Upper lobe of left lung (tissue), 6 donors: ENCODE data around the gene PHOX2A. TPM values are rescaled to one million over a fixed set of nuclear protein-coding genes. Genes with fewer than 3 reads are reported as not detected.

Experiments used
- ATAC-seq, 2 donors: fragments of 200-7000 bp; cut with Tn5 transposase; one replicate each; pipeline ENCODE4 v1.9.1; 2022; ENCODE audit warnings: mild to moderate bottlenecking in 2 of 2, moderate library complexity in 2 of 2; ENCODE audit not compliant: low FRiP score in 2 of 2
- DNase-seq, 2 donors: peaks; one replicate each; pipeline ENCODE4 v3.0.0-alpha.2; 2019 to 2020
- H3K27ac ChIP-seq, 4 donors: fragments of 200-600 bp; sonication (generic); one replicate each; pipeline ENCODE4 v1.5.1; 2016 to 2019
- H3K27me3 ChIP-seq, 4 donors: fragments of 200-600 bp; sonication (generic); one replicate each; pipeline ENCODE4 v1.5.1; 2017 to 2019
- H3K36me3 ChIP-seq, 4 donors: fragments of 200-600 bp; sonication (generic); one replicate each; pipeline ENCODE4 v1.5.1; 2016 to 2019
- H3K4me1 ChIP-seq, 4 donors: fragments of 200-600 bp; sonication (generic); one replicate each; pipeline ENCODE4 v1.5.1; 2018 to 2019
- H3K4me3 ChIP-seq, 4 donors: fragments of 200-600 bp; sonication (generic); one replicate each; pipeline ENCODE4 v1.5.1; 2017 to 2019; ENCODE audit warnings: mild to moderate bottlenecking in 2 of 4, moderate library complexity in 1 of 4
- H3K9me3 ChIP-seq, 4 donors: fragments of 200-600 bp; sonication (generic); one replicate each; pipeline ENCODE4 v1.5.1; 2018 to 2019
- CTCF ChIP-seq, 6 experiments: fragments of 450-650 bp in 4 of 6; fragments of 200-600 bp in 2 of 6; sonication (generic) in 2 of 6; IDR thresholded peaks; one replicate each; pipeline ENCODE4 v1.5.1; 2016 to 2019; ENCODE audit warnings: antibody characterized with exemption in 6 of 6
- EP300 ChIP-seq, 4 donors: sonication (generic); formaldehyde crosslinking; IDR thresholded peaks; one replicate each; pipeline ENCODE4 v1.5.1; 2017; ENCODE audit warnings: antibody characterized with exemption in 4 of 4, control low read depth in 2 of 4
- POLR2A ChIP-seq, 4 donors: fragments of 450-650 bp; IDR thresholded peaks; one replicate each; pipeline ENCODE4 v1.5.1; 2016 to 2017; ENCODE audit warnings: antibody characterized with exemption in 4 of 4, mild to moderate bottlenecking in 2 of 4
- POLR2AphosphoS5 ChIP-seq, 2 donors: sonication (generic); formaldehyde crosslinking; IDR thresholded peaks; one replicate each; pipeline ENCODE4 v1.5.1; 2017; ENCODE audit warnings: antibody characterized with exemption in 2 of 2
- WGBS, 2 donors: methylation state at CpG; one replicate each; pipeline ENCODE4 v1.1.5; 2017 to 2018; 5-methylcytosine and 5-hydroxymethylcytosine counted together
- total RNA-seq, 6 donors: library from RNA; depleted of rRNA in 4 of 6; stranded (reverse); fragments of >200 nt in 4 of 6; gene quantifications; one replicate each; pipeline versions ENCODE4 v1.1.0 to v1.2.1, GENCODE V29; 2016 to 2021
- donor health status: DM: no; HTN: no; CAD: no; lungs with moderate emphysema.
- donor health status: DM: no; HTN: yes; CAD: no; lungs with severe emphysema.

Gene PHOX2A
- total RNA-seq, 6 donors from 2014 or later, result not detected

- Histone ChIP-seq H3K27ac (peak overlapping the region; percentile 96 to 98 (median 98)), H3K27me3 (no peaks in the 10 kb centered on the region), H3K9me3 (no peaks in the 10 kb centered on the region), H3K4me1 (peaks cover 23 to 40% (median 29%) of the 10 kb centered on the region in 4 donors), H3K4me3 (peak overlapping the region; percentile 83 to 90 (median 86)), H3K36me3 (peaks cover 2 to 20% (median 12%) of the 10 kb centered on the region in 4 donors)
- TF ChIP-seq CTCF (IDR thresholded peaks at IDR 0.05) (no peak), POLR2A (IDR thresholded peaks at IDR 0.05) (peak in 1 of 4 donors; percentile 38)
- DNase-seq, result peak; percentile 82 to 96
- peak; percentile 52 to 91 for ATAC-seq
- 0 to 1% methylated on average over 15 to 38 of the region's 84 CpGs for WGBS, 2 donors
Observed at GRCh38 chr11:72223615-72224563, 20.1 kb downstream of the PHOX2A start.

- peak overlapping the region; percentile 96 to 98 (median 98) for H3K27ac ChIP-seq
- DNase-seq (peak; percentile 96 to 98), ATAC-seq (peak; percentile 93 to 95)
- TF ChIP-seq POLR2AphosphoS5 (IDR thresholded peaks at IDR 0.05), result peak; percentile 72 to 89
- TF ChIP-seq EP300 (IDR thresholded peaks at IDR 0.05), result no peak
- peak in 2 of 4 donors; percentile 78 to 83 for TF ChIP-seq POLR2A (IDR thresholded peaks at IDR 0.05)
- TF ChIP-seq CTCF (IDR thresholded peaks at IDR 0.05), result peak in 4 of 6 experiments; percentile 28 to 57 (median 34)
- peak overlapping the region; percentile 63 to 90 (median 86) for H3K4me3 ChIP-seq
- no peaks in the 10 kb centered on the region for H3K9me3 ChIP-seq
- peaks cover 0 to 12% (median 4%) of the 10 kb centered on the region in 4 donors for H3K36me3 ChIP-seq
- H3K4me1 ChIP-seq, result peaks cover 23 to 40% (median 29%) of the 10 kb centered on the region in 4 donors
- no peaks in the 10 kb centered on the region for H3K27me3 ChIP-seq
- 1 to 4% methylated on average over 15 to 32 of the region's 47 CpGs for WGBS, 2 donors
Observed at GRCh38 chr11:72222907-72223614, 20.9 kb downstream of the PHOX2A start.

GRCh38 chr11:72222106-72222891 lies 21.7 kb downstream of the PHOX2A start:
- H3K4me1 ChIP-seq, result peaks cover 23 to 40% (median 27%) of the 10 kb centered on the region in 4 donors
- H3K36me3 ChIP-seq, result peaks cover 0 to 6% (median 0%) of the 10 kb centered on the region in 4 donors
- H3K27ac ChIP-seq, result peak overlapping the region; percentile 96 to 98 (median 98)
- no peaks in the 10 kb centered on the region for H3K27me3 ChIP-seq
- DNase-seq, result no peak
- no peak for TF ChIP-seq POLR2AphosphoS5 (IDR thresholded peaks at IDR 0.05)
- TF ChIP-seq EP300 (IDR thresholded peaks at IDR 0.05), result no peak
- no peak for TF ChIP-seq POLR2A (IDR thresholded peaks at IDR 0.05)
- TF ChIP-seq CTCF (IDR thresholded peaks at IDR 0.05), result no peak
- H3K4me3 ChIP-seq, result peak overlapping the region; percentile 2 to 90 (median 86)
- 54 to 60% methylated on average over 6 of the region's 6 CpGs for WGBS, 2 donors
- H3K9me3 ChIP-seq, result no peaks in the 10 kb centered on the region
- no peak for ATAC-seq

DNA sequence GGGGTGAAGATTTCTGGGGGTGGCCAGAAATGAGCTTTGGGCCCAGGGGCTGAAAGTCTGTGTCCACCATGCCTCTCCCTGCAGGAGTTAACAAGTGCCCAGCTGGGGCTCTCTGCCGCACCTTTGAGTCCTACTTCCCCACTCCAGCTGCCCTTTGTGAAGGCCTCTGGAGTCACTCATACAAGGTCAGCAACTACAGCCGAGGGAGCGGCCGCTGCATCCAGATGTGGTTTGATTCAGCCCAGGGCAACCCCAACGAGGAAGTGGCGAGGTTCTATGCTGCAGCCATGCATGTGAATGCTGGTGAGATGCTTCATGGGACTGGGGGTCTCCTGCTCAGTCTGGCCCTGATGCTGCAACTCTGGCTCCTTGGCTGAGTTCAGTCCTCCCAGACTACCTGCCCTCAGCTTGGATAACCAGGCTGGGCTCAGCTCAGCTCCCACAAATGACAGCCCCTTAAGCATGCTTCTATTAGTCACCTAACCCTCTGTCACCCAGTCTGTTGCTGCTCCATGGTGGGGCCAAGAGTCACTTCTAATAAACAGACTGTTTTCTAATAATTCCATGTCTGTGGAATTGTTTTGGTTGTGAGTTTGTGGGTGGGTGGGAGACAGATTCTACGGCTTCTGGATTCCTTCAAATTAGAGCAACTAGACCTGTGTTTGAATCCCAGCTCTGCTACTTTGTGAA lies 22.4 kb downstream of the PHOX2A start:
- 66 to 84% methylated on average over 7 of the region's 7 CpGs for WGBS, 2 donors
- Histone ChIP-seq H3K9me3 (no peaks in the 10 kb centered on the region), H3K4me1 (peaks cover 19 to 35% (median 26%) of the 10 kb centered on the region in 4 donors), H3K36me3 (no peaks in the 10 kb centered on the region), H3K27ac (peak overlapping the region; percentile 96 to 98 (median 98)), H3K4me3 (no peak overlapping the region), H3K27me3 (no peaks in the 10 kb centered on the region)
- peak in 1 of 2 donors; percentile 52 for DNase-seq
- no peak for ATAC-seq
- TF ChIP-seq POLR2AphosphoS5 (IDR thresholded peaks at IDR 0.05) (no peak), POLR2A (IDR thresholded peaks at IDR 0.05) (no peak), EP300 (IDR thresholded peaks at IDR 0.05) (no peak), CTCF (IDR thresholded peaks at IDR 0.05) (no peak)
